IPS DF 4.7 (cell line): ENCODE data around the gene SLIT3.

Experiments
- DNase-seq: peaks from one replicate; pipeline ENCODE4 v3.0.0-alpha.2; 2013; ENCODE audit warnings: low spot score; ENCODE audit errors: extremely low read depth

The SLIT3 gene

DNA sequence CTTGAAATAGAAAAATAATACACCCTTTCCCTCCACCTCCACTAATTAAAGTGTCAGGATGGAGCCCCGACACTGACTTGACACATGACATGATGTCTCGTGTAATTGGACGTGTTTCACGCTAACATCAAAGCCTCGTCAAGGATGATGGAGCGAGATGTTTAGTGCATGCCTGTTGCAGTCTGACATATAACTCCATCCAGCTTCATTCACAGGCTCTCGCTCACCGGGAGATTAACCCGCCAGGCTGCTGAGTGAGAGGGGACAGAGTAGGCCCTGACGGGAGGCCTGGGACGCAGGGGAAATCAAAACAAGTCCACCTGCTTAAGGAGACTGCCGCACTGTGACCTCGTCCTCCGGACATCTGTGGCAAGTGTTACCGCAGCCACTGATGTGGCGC is 263.5 kb downstream of the SLIT3 start:
- no peak for DNase-seq

DNA sequence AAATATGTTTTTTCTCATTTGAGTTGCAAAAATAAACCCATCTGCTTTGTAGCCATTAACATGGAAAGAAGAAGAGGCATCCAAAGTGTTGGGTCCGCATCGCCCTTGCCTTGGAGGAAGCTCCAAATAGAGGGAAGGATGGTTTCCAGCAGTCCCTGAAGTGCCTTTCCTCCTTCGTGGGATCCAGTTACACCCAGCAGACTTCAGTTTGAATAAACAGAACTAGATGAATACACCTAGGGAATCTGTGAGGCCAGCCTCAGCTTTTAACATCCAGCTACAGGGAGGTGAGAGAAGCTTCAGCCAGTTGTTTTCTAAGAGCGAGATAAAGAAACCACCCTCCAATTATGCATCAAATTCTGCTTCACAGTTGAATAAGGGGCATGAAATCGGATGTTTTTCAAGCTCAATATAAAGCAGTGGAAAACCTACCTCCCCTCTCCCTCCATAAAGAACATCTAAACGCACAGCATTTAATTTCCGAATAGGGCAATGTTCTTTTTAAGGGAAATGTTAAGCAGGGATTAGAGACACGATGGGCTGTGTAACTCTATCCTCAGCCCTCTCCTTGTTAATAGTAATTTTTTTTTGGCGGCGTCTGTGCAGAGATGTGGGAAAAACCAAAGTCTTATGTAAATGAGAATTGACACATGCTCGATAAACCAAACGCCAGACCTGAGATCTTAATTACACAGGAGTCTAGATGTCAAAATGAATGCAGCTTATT is 264.7 kb downstream of the SLIT3 start:
- no peak for DNase-seq

DNA sequence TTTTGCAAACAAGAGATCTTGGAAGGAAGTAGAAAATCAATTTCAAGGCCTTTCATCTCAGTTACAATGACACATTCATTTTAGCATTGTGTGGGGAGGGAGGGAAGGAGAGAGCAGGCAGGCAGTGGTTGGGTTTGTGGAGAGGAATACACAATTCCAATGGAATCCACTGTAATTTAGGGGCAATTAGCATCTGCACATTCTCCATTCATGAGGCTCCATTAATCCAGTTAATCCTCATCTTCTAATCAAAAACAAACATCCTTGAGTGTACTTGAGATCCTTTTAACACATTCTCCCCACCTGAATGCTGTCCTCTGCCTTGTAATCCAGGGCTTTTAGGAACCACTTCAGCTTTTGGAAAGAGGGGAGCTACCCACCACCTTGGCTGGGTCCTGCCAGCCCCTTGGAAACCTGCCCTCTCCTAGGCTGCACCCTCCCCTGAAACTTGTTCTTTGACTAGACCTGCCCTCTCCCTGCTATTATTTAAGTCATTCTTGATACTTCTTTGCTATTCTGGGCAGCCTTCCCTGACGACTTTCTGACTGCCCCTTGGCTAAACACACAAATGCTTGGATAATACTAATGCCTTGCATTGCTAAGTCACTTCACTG is 271.2 kb downstream of the SLIT3 start:
- no peak for DNase-seq

DNA sequence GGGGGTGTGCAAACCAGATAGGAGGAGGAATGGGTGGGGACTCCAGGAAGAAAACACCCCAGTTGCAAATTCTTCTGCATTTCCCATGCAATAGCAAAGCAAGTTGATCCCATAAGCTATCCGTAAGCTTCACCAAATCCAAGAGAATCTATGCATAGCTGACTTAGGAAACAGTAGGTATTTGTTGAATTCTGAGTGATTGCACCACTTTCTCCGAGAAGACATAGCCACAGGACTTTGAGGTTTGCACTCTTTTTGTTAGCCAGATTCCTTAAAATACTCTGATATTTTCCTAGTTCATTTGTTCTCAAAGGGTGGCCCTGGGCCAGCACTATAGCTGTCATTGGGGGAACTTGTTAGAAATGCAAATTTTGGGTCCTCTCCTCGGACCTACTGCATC is 271.9 kb downstream of the SLIT3 start:
- no peak for DNase-seq

DNA sequence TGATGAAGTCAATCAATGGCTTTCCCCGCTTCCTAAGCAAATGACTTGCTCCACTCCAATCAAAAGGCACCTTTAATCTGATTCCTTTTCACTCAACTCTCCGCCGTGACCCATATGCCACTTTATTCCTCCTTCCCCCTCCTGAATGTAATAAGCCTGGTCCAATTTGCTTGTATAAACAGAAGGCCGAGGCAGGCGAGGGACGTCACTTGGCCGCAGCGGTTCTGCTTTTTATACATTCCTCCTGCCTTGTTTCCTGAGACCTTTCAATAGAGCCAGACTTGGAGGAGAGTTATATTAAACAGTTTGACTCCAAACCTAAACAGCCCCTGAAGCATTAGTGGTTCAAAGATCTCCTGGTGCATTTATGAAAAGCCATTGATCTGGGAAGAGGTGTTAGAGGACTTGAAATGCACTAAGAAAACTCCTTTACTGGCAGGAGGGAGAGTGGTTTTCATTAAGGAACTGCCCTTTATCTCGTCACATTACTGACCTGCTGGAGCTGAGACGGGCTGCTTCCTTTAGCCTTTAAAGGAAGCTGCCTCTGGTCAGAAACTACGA is 273.4 kb downstream of the SLIT3 start:
- no peak for DNase-seq

DNA sequence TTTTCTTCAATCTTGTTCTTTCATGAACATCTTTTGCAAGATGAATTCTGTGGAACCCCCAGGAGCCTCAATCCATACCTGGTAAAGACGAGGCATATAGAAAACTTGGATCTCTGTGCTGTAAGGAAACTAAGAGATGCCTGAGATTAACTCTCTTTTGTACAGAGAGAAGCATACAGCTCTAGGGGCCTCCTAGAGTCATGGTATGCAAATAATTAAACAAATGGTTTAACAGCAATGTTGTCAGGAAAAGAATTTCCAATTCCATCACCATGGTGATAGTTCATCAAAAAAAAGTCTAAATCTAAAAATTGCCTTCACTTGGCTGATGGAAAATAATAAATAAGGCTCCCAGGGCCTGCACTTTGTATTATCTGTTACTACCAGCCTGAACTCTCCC is 275.4 kb downstream of the SLIT3 start:
- no peak for DNase-seq

DNA sequence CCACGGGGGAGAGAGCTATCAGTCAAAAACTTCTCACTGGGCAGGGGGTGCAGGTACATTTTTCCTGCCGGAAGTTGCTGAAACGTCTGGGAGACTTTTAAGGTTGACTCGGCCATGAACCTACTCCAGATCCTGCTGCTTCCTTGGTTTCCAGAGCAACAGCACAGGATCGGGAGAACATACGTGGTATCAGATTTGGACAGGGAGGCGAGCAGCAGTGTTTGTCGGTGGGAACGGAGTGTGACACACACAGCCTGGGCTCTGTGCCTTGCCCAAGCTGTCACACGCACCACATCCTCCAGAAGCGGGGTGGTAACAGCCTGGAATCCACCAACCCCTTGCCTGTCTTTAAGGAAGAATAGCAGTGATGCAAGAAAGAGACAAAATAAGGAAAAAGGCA is 276.5 kb downstream of the SLIT3 start:
- no peak for DNase-seq

DNA sequence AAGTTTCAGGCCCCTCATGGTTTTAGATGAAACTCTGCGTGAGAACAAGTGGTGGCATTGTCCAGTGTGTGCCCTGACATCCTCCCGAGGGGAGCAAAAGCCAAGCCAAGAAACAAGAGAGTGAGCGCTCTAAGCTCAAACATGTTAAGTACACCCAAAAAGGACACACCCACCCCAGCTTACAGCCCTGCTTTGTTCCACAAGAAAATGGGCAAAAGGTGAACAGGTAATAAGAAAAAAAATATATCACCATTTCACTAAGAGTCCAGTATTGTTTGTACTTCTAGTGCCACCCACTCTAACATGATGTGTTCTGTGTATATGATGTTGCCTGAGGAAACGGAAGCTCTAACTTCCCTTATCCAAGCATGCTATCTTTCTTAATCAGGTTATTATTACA is 278.2 kb downstream of the SLIT3 start:
- DNase-seq: no peak

DNA sequence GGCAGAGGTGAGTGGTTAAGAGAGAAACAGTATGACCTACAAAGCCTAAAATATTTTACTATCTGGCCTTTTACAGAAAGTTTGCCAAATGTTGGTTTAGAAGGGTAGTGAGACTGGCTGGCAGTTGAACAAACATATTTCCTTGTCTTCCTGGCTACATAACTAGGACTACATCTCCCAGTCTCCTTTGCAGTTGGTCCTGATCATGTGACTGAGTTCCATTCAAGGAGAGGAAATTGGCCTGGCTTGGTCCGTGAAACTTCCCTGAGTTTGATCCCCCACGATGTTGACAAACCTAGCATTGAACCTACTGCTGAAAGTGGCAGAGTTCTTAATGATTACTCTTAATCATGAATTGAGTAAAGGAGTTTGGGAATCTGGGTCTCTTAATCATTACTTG is 280.8 kb downstream of the SLIT3 start:
- DNase-seq: no peak

DNA sequence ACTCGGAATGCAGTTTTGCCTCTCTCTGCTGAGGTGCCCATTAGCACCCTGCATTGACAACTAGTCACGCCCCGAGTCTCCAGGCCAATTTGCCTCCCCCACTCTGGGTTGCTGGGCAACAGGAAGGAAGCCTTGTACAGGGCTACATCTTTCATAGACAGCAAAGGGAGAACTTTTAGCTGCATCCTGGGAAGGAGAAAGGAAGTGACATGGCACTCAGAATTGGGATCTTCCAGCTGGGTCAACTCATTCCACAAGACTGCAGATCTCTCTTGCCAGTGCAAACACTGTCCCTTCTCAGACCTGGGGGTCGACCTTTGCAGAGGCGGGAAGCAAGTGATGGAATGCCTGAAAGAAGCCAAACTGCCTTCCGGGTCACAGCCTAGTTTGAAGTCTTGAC is 282.0 kb downstream of the SLIT3 start:
- no peak for DNase-seq

DNA sequence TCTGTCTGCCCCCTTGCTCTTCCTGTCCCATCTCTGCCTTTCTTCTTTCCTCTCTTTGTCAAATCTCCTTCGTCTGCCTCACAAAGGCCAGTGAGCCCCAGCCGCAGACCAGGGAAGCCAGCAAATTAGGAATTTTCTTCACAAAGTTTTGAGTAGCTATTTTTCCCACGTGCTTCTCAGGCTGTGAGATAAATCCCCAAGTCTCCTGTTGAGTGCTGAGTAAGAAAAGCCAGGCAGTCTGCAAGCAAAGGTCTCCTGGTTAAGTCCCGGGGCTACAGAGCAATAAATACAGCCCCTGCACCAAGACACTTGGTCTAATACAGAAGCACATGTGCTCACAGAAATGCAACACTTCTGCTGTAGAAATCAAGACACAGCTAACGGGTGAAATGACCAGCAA is 284.9 kb downstream of the SLIT3 start:
- no peak for DNase-seq

DNA sequence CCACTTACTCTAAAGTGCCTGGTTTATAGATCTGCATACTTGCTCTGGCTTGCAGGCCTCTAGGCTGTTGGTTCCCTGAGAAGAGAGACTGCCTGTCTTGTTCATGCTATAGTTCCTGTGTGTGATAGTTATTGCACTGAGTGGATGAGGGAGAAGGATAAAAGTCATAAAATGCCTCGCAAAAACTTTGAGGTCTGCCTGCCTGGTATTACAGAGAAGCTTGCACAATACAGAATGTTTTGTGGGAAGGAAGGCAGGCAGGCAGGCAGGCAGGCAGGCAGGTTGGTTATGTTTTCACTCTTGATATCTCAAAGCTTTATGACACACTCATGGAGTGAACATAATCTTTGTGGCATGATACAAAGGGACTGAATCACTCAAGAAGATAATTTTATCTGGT is 287.1 kb downstream of the SLIT3 start:
- DNase-seq: no peak

DNA sequence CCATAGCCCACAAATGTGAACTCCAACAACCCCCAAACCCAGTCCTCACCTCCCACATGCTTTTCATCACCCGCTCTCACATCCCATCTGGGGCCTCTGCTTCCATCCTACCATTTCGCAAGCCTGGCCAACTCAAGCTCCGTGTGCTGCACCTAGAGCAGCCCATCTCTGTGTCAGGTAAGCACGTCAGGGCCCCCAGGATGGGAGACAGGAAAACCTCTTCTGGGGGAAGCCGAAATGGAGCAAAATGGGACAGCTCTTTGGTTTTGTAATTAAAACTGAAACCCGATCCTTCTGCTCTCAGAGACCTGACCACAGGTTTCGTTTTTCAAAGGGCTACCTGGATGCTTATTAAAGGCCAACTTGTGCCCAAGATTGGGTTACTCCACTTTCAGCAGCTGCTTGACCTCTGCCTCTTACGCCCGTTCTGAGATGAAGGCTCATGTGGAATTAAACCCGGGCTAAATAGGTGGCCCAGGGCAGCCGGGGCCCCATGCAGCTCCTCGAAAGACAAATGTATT is 287.7 kb downstream of the SLIT3 start:
- DNase-seq: no peak

DNA sequence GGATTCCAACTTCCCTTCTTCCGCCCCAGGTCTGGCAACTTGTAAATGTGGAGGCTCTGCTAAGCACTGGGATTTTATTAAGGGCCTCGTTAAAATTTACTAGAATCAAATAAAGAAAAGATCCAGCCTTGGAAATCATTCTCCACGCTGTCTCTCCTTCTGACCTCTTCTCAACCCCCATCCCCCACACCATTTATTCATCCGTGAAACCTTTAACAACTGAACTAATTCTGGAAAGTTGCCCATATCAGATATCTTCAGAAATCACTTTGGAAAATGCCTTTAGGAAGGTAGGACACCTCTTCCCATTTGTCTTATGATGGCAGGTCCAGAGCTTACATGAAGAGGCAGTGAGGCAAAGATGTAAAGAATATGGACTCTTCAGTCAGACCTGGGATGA is 288.5 kb downstream of the SLIT3 start:
- DNase-seq: no peak

DNA sequence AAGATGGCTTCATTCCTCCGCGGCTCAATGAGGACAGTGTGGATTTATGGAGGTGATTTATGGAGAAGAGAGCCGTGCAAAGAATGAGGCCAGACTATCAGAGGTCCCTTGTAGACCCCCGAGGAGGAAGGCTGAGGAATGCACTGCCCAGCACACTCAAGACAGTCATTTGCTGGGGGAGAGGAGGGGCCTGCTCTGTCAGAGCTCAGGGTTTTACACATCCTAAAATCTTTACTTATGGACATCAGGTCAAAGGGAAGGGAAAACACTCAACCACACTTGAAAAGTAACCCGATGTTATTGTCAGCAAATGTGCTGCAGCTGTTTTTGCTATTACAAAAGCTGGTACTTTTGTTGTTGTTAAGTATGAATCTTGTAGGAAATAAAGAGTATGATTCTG is 289.5 kb downstream of the SLIT3 start:
- DNase-seq: no peak

DNA sequence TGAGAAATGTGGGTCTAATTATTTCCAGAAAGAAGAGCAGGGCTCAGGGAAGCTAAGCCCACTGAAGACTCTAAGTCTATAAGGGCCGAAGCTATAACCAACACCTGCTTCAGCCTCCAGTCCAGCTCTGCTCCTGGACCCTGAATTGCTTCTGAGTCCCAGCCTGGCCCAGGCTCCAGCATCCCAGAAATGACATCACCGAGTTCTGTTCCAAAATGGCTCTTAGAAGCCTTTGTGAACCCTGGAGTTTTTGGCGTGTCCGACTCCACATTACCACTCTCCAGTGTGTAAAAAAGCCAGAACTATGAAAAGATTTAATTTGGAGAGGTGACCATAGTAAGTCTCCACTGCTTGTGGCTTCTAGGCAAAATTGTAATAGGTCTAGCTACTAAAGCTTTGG is 289.9 kb downstream of the SLIT3 start:
- DNase-seq: no peak

DNA sequence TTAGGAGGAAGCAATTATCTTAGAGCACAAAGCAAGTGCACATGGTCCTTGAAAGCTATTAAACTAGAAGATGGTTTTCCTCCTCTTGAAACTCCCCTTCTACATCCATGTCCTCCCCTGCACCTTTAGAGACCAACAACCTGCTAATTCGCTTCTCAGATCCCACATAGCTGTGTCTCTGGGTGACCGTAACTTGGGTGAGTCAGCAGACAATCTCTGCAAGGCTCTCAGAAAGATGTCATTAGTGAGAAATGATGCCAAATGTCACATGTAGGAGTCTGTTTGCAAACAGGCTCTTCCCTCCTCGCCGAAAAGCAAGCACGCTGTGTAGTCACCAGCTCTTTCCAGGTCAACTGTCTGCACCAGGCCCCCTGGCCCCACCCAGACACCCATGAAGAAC is 291.8 kb downstream of the SLIT3 start:
- no peak for DNase-seq

DNA sequence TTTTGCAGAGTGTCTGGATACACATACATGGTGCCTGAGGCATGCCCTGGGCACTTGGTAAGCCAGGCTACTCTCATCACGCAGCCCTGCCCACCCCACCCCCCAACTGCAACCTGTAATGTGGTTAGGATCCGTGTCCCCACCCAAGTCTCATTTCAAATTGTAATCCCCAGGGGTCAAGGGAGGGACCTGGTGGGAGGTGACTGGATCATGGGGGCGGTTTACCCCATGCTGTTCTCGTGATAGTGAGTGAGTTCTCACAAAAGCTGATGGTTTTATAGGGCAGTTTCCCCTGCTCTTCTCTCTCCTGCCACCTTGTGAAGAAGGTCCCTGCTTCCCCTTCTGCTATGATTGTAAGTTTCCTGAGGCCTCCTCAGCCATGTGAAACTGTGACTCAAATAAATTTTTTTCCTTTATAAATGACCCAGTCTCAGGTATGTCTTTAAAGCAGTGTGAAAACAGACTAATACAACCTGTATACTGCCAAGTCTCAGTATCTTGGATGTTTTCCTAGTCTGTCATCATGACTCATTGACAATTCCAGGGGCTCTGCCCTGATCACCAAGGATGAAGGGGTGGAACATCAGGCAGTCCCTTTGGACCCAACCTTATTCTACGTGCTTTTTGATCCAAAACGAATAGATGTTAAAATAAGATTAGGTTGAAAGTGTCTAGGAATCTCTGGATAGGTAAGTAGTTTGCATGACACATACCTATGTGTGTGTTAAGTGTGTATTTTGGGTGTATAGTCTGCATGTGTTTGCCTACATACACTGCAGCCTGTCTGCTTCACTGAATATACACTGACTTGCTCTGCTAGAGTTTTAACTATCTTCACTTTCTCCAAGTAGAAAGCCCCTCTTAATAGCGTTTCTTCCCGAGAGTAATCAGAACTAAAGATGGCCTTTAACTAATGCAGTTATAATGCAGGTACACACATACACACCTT is 293.8 kb downstream of the SLIT3 start:
- no peak for DNase-seq

DNA sequence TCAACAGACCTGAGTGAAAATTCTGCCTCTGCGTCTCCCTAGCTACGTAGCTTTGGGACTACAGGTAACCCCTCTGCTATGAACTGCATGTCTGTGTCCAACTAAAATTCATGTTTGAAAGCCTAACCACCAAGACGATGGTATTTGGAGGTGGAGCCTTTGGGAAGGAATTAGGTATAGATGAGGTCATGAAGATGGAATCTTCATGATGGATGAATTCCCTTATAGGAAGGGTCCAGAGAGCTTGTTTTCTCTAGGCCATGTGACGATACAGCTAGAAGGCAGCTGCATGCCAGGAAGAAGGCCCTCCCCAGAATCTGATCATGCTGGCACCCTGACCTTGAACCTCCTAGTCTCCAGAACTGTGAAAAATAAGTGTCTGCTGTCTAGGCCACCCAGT is 296.4 kb downstream of the SLIT3 start:
- DNase-seq: no peak

DNA sequence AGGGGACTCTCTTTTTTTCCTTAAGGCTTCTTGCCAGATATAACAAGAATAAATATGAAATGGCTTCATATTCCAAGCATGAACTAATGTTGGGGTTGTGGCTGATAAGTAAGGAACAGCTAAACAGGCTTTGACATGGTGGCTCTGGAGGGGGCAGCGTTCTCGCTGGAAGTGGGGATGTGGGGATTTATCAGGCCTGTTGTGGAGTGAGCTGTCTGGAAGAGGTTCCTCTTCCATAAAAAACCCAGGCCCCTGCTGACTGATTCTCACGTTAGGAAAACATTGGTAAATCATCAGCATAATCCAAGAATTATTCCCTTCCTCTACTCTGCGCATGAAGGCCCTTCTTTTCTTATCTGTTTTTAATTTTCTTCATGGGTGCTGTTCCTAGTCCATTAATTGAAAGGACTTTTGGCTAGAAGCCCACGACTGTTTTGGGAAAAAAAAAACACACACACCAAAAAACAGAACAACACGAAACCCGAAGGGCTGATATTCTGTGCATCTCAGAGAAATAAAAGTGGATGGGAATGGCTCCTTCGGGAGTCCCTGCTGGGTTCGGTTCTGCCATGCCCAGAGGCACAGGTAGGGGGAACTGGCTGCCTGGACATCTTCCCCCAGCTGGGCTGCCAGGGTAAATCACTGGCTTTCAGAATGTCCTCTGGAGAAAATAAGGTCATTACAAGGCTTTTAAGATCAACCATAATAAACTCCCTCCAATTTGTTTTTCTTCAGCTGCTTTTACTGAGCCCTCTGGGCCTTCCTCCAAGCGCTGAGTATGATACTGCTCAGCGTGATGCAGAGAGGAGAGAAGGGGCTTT is 297.0 kb downstream of the SLIT3 start:
- DNase-seq: no peak

DNA sequence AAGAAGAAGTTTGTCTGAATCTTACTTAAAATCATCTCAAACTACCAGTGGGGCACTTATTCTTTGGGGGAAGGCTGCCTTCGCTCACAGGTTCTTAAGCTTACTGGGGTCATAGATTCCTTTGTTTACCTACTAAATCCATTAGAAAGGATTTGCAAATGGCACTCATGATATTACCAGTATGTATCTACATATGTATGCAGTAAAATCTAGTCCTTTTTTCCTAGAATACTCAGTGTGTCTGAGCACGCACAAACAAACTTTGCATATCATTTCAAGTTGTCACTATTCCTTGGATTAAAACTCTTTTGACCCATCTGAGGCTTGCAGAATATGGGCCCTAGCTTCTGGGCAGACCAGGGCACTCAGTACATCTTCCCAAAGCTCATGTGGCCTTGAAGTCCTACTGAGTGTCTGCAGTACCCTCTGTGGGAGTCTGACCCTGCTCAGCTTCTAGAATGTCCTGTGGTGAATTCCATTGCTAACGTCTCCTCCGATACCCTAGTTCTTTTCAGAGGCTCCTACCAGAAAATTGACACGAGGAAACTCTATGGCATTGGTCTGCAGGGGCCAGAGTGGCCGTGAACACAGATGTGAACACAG is 297.9 kb downstream of the SLIT3 start:
- DNase-seq: no peak
